Fibroblast of the aortic adventitia (primary cell): ENCODE measurements around the gene WNT11. TPM values are rescaled to one million over a fixed set of nuclear protein-coding genes. Genes with fewer than 3 reads are reported as not detected.

ENCODE experiments used
- DNase-seq: peaks from one replicate; pipeline ENCODE4 v3.0.0-alpha.2; 2010; ENCODE audit warnings: low read depth
- H3K4me3 ChIP-seq: 2 replicates; pipeline ENCODE4 v1.5.1; 2011; ENCODE audit warnings: low read depth, mild to moderate bottlenecking, control low read depth, low read length, moderate library complexity
- CTCF ChIP-seq: IDR thresholded peaks from 2 replicates; pipeline ENCODE4 v1.5.1; 2011; ENCODE audit warnings: mild to moderate bottlenecking, low read length, control low read depth, inconsistent platforms; ENCODE audit not compliant: insufficient read depth
- total RNA-seq: library from RNA; depleted of rRNA; stranded (reverse); fragments of >200 nt; gene quantifications from 2 replicates; pipeline ENCODE4 v1.2.3, GENCODE V29; 2012; ENCODE audit warnings: low replicate concordance

WNT11 gene
- total RNA-seq, 1 donor: 1.2 TPM

GRCh38 chr11:76194872-76195668, 11.2 kb downstream of the WNT11 start:
- TF ChIP-seq CTCF: no peak
- no peak overlapping the region for H3K4me3 ChIP-seq
- no peak for DNase-seq

- H3K4me3 ChIP-seq: no peak overlapping the region
- no peak for TF ChIP-seq CTCF
- no peak for DNase-seq
These were observed 13.1 kb downstream of the WNT11 start for GRCh38 chr11:76193219-76193618.

GRCh38 chr11:76190376-76190775, 15.9 kb downstream of the WNT11 start:
- no peak for DNase-seq
- no peak for TF ChIP-seq CTCF

GRCh38 chr11:76189682-76190081, 16.6 kb downstream of the WNT11 start:
- DNase-seq: no peak
- H3K4me3 ChIP-seq: no peak overlapping the region
- TF ChIP-seq CTCF: no peak

More at GRCh38 chr11:76190376-76190775, 15.9 kb downstream of the WNT11 start:
- H3K4me3 ChIP-seq: no peak overlapping the region

- no peak for TF ChIP-seq CTCF
- DNase-seq: no peak
- H3K4me3 ChIP-seq: no peak overlapping the region
These were observed 17.4 kb downstream of the WNT11 start for GRCh38 chr11:76188873-76189272.

GRCh38 chr11:76186776-76187279, 19.5 kb downstream of the WNT11 start:
- TF ChIP-seq CTCF: no peak
- no peak overlapping the region for H3K4me3 ChIP-seq
- DNase-seq: no peak
